ENCODE measurements around the gene XPO5. TPM values are rescaled to one million over a fixed set of nuclear protein-coding genes. Genes with fewer than 3 reads are reported as not detected.
A peak's percentile ranks its signal among the peaks of the same experiment; 100 is the strongest.

Gene XPO5
- total RNA-seq, 1 experiment from 2014 or later: 77.4 TPM

GRCh38 chr6:43494766-43495165 lies 81.1 kb downstream of the XPO5 start:
- Histone ChIP-seq H3K4me2 (ENCODE audit: low read length) (peak overlapping the region; percentile 76), H3K79me2 (ENCODE audit: insufficient read depth, low read length) (peaks cover 41% of the 10 kb centered on the region), H3K4me1 (ENCODE audit: control insufficient read depth in 1 of 2, insufficient read depth in 2 of 2, low read length in 2 of 2) (peaks cover 27 to 50% of the 10 kb centered on the region in 2 experiments), H3K27ac (ENCODE audit: low read depth, low read length) (peak overlapping the region; percentile 57), H3K27me3 (ENCODE audit: insufficient read depth, low read length) (no peaks in the 10 kb centered on the region), H3K9ac (ENCODE audit: low read length) (no peak overlapping the region), H3K4me3 (replicated peaks in 1 of 2; ENCODE audit: low read depth in 1 of 2, low read length in 2 of 2) (no peak overlapping the region), H3K9me3 (ENCODE audit: control insufficient read depth in 1 of 2, insufficient read depth in 1 of 2, low read depth in 1 of 2, low read length in 2 of 2) (no peaks in the 10 kb centered on the region), H3K36me3 (ENCODE audit: control insufficient read depth in 1 of 2, insufficient read depth in 2 of 2, low read length in 2 of 2) (peaks cover 4 to 26% of the 10 kb centered on the region in 2 experiments; a peak in 3 of 4 replicates), H2AFZ (ENCODE audit: low read depth, low read length, poor library complexity, severe bottlenecking) (no peak overlapping the region), H4K20me1 (ENCODE audit: insufficient read depth) (no peaks in the 10 kb centered on the region), H3K9me2 (ENCODE audit: insufficient read depth) (no peaks in the 10 kb centered on the region)
- no TSS peak for BruUV-seq (replicated peaks)
- DNase-seq (ENCODE audit: low read depth, low spot score): no peak
- TF ChIP-seq TCF7L2 (IDR thresholded peaks at IDR 0.05; ENCODE audit: borderline replicate concordance, extremely low read depth, insufficient read depth, insufficient read length): no peak
- TF ChIP-seq MAX (IDR thresholded peaks at IDR 0.05): no peak
- no peak for TF ChIP-seq EGR1 (IDR thresholded peaks at IDR 0.05; ENCODE audit: low read depth)
- no peak for TF ChIP-seq CBX3 (IDR thresholded peaks at IDR 0.05; ENCODE audit: low read depth)
- no peak for TF ChIP-seq POLR2A (IDR thresholded peaks at IDR 0.05; ENCODE audit: borderline replicate concordance, extremely low read depth, insufficient read depth, insufficient read length)
- no peak for TF ChIP-seq ZNF274 (IDR thresholded peaks at IDR 0.05; ENCODE audit: low read depth, low read length)
- TF ChIP-seq FOSL1 (IDR thresholded peaks at IDR 0.05; ENCODE audit: low read depth): no peak
- intact Hi-C loops (cut with micrococcal nuclease): loop anchor here (5.0 kb wide), 1 partner anchor 592 kb away; no protein-coding TSS in a partner anchor
- CTCF ChIA-PET: interaction anchor here (0.6 to 3.1 kb wide), 6 partner anchors 9 to 232 kb away, joined by 3 to 25 read pairs (median 15); no protein-coding TSS in a partner anchor
- ATAC-seq: no peak
- RAD21 ChIA-PET (ENCODE audit: low non-redundant PET in 1 of 2, low total read pairs in 2 of 2, uncharacterized antibody in 2 of 2, unreplicated experiment in 2 of 2): interaction anchor here in 1 of 2 experiments (0.9 kb wide), 1 partner anchor 37 kb away, joined by 3 read pairs; no protein-coding TSS in a partner anchor
- POLR2A ChIA-PET: interaction anchor here (1.3 kb wide), 1 partner anchor 15 kb away, joined by 5 read pairs; no protein-coding TSS in a partner anchor

GRCh38 chr6:43494321-43494720 lies 81.5 kb downstream of the XPO5 start:
- no peaks in the 10 kb centered on the region for H3K27me3 ChIP-seq (ENCODE audit: insufficient read depth, low read length)
- no peaks in the 10 kb centered on the region for H4K20me1 ChIP-seq (ENCODE audit: insufficient read depth)
- peaks cover 4 to 22% of the 10 kb centered on the region in 2 experiments; a peak in 3 of 4 replicates for H3K36me3 ChIP-seq (ENCODE audit: control insufficient read depth in 1 of 2, insufficient read depth in 2 of 2, low read length in 2 of 2)
- peaks cover 27 to 50% of the 10 kb centered on the region in 2 experiments for H3K4me1 ChIP-seq (ENCODE audit: control insufficient read depth in 1 of 2, insufficient read depth in 2 of 2, low read length in 2 of 2)
- TF ChIP-seq ELF1 (IDR thresholded peaks at IDR 0.05; ENCODE audit: borderline replicate concordance, low read depth) (no peak), ZBTB33 (IDR thresholded peaks at IDR 0.05; ENCODE audit: extremely low read depth, insufficient replicate concordance, low read length) (no peak), CEBPB (IDR thresholded peaks at IDR 0.05; ENCODE audit: low read depth) (no peak), ZNF274 (IDR thresholded peaks at IDR 0.05; ENCODE audit: low read depth, low read length) (no peak), JUND (IDR thresholded peaks at IDR 0.05) (no peak)
- no peak overlapping the region for H2AFZ ChIP-seq (ENCODE audit: low read depth, low read length, poor library complexity, severe bottlenecking)
- DNase-seq (ENCODE audit: low read depth, low spot score) (no peak), ATAC-seq (no peak)
- no peaks in the 10 kb centered on the region for H3K9me3 ChIP-seq (ENCODE audit: control insufficient read depth in 1 of 2, insufficient read depth in 1 of 2, low read depth in 1 of 2, low read length in 2 of 2)
- POLR2A ChIA-PET: interaction anchor here (1.3 kb wide), 1 partner anchor 14 kb away, joined by 5 read pairs; no protein-coding TSS in a partner anchor
- peaks cover 44% of the 10 kb centered on the region for H3K79me2 ChIP-seq (ENCODE audit: insufficient read depth, low read length)
- no peak overlapping the region for H3K9ac ChIP-seq (ENCODE audit: low read length)
- no peaks in the 10 kb centered on the region for H3K9me2 ChIP-seq (ENCODE audit: insufficient read depth)
- peak overlapping the region; percentile 76; the same call in 1 of the 2 replicates for H3K4me2 ChIP-seq (ENCODE audit: low read length)
- intact Hi-C loops (cut with micrococcal nuclease): no loop called here
- BruUV-seq (replicated peaks): no TSS peak
- CTCF ChIA-PET: interaction anchor here (0.6 to 3.1 kb wide), 4 partner anchors 12 to 232 kb away, joined by 3 to 24 read pairs (median 15); no protein-coding TSS in a partner anchor
- RAD21 ChIA-PET (ENCODE audit: low non-redundant PET in 1 of 2, low total read pairs in 2 of 2, uncharacterized antibody in 2 of 2, unreplicated experiment in 2 of 2): no interaction called here
- no peak overlapping the region for H3K27ac ChIP-seq (ENCODE audit: low read depth, low read length)
- no peak overlapping the region for H3K4me3 ChIP-seq (replicated peaks in 1 of 2; ENCODE audit: low read depth in 1 of 2, low read length in 2 of 2)

Data from HCT116 (cell line).